ENCODE data around the gene SYNRG.

SYNRG gene

GRCh38 chr17:37592291-37592690 is 16.9 kb downstream of the SYNRG start:
- no peak for DNase-seq

GRCh38 chr17:37585066-37585465 is 24.2 kb downstream of the SYNRG start:
- no peak for DNase-seq

- DNase-seq: no peak
Measured at GRCh38 chr17:37576281-37576680, 32.9 kb downstream of the SYNRG start.

GRCh38 chr17:37574427-37574826 is 34.8 kb downstream of the SYNRG start:
- no peak for DNase-seq

GRCh38 chr17:37571674-37572073 is 37.5 kb downstream of the SYNRG start:
- DNase-seq: no peak

GRCh38 chr17:37570527-37571093 is 38.6 kb downstream of the SYNRG start:
- peak in 1 of 2 experiments; percentile 20 for DNase-seq

- no peak for DNase-seq
Measured at GRCh38 chr17:37568350-37569053, 40.7 kb downstream of the SYNRG start.

GRCh38 chr17:37567538-37567937 is 41.7 kb downstream of the SYNRG start:
- no peak for DNase-seq

- no peak for DNase-seq
Measured at GRCh38 chr17:37567137-37567536, 42.1 kb downstream of the SYNRG start.

GRCh38 chr17:37564252-37564651 is 45.0 kb downstream of the SYNRG start:
- no peak for DNase-seq

- no peak for DNase-seq
Measured at GRCh38 chr17:37562016-37562745, 47.0 kb downstream of the SYNRG start.

GRCh38 chr17:37558299-37558698 is 50.9 kb downstream of the SYNRG start:
- no peak for DNase-seq

- DNase-seq: no peak
Measured at GRCh38 chr17:37557482-37557881, 51.7 kb downstream of the SYNRG start.

GRCh38 chr17:37555386-37555785 is 53.8 kb downstream of the SYNRG start:
- DNase-seq: no peak

GRCh38 chr17:37553401-37553966 is 55.7 kb downstream of the SYNRG start:
- DNase-seq: no peak

- DNase-seq: no peak
Measured at GRCh38 chr17:37551788-37552187, 57.4 kb downstream of the SYNRG start.

GRCh38 chr17:37547986-37548385 is 61.2 kb downstream of the SYNRG start:
- DNase-seq: no peak

GRCh38 chr17:37546302-37546701 is 62.9 kb downstream of the SYNRG start:
- no peak for DNase-seq

GRCh38 chr17:37545486-37545885 is 63.7 kb downstream of the SYNRG start:
- DNase-seq: no peak

GRCh38 chr17:37543637-37544052 is 65.6 kb downstream of the SYNRG start:
- DNase-seq: no peak

GRCh38 chr17:37541880-37542660 is 67.1 kb downstream of the SYNRG start:
- DNase-seq: no peak

GRCh38 chr17:37538981-37539659 is 70.1 kb downstream of the SYNRG start:
- no peak for DNase-seq

All from NCI-H446 (cell line).